HCT116 (cell line): ENCODE results near the gene CENPC. TPM values are rescaled to one million over a fixed set of nuclear protein-coding genes. Genes with fewer than 3 reads are reported as not detected.

Experiments
- ATAC-seq: fragments of 200-7000 bp; cut with Tn5 transposase; 2 replicates; pipeline ENCODE4 v1.9.1; 2020; ENCODE audit warnings: mild to moderate bottlenecking, moderate library complexity
- BruUV-seq: library from RNA; stranded (reverse); fragments of 400-500 nt; replicated peaks from 2 replicates; lab custom pipeline; 2021; lab: Mats Ljungman, UMichigan
- CTCF ChIA-PET: fragments of 300-600 bp; sonication (Branson Sonifier 250); formaldehyde crosslinking; loops from one replicate; lab custom pipeline; 2021; ENCODE audit warnings: antibody characterized with exemption; lab: Charles Lee
- POLR2A ChIA-PET: fragments of 300-600, 350-600 bp; sonication (Branson Sonifier 250); formaldehyde crosslinking; loops from one replicate; lab custom pipeline; 2021; ENCODE audit warnings: antibody characterized with exemption; lab: Charles Lee
- RAD21 ChIA-PET, 2 experiments: fragments of 300-600 bp; sonication (Branson Sonifier 250); formaldehyde crosslinking; loops; one replicate each; lab custom pipeline; 2023; ENCODE audit warnings: low total read pairs in 2 of 2; ENCODE audit not compliant: uncharacterized antibody in 2 of 2, unreplicated experiment in 2 of 2, low non-redundant PET in 1 of 2; lab: Charles Lee
- DNase-seq: peaks from one replicate; pipeline ENCODE4 v3.0.0-alpha.2; 2010; ENCODE audit warnings: low read depth, low spot score
- H2AFZ ChIP-seq: fragments of 200-600 bp; shearing (Covaris generic), sonication (generic); 2 replicates; pipeline ENCODE4 v1.6.1; 2017; ENCODE audit warnings: low read depth, mixed run types, mixed read lengths, antibody characterized with exemption, low read length; ENCODE audit not compliant: poor library complexity, severe bottlenecking
- H3K27ac ChIP-seq: 2 replicates; pipeline ENCODE4 v1.5.1; 2012; ENCODE audit warnings: low read depth, low read length
- H3K27me3 ChIP-seq: fragments of 200-600 bp; sonication (generic); 2 replicates; pipeline ENCODE4 v1.6.1; 2016; ENCODE audit warnings: mixed run types, low read length, mixed read lengths; ENCODE audit not compliant: insufficient read depth
- H3K36me3 ChIP-seq, 2 experiments: fragments of 200-500 bp in 1 of 2; fragments of 200-600 bp in 1 of 2; sonication (Bioruptor generic) in 1 of 2; sonication (generic) in 1 of 2; 2 replicates each; pipeline versions ENCODE4 v1.5.1 to v1.6.1; 2014 to 2016; ENCODE audit warnings: low read length in 2 of 2, inconsistent platforms in 1 of 2, mixed read lengths in 1 of 2, mixed run types in 1 of 2; ENCODE audit not compliant: insufficient read depth in 2 of 2, control insufficient read depth in 1 of 2
- H3K4me1 ChIP-seq, 2 experiments: fragments of 200-600 bp in 1 of 2; sonication (generic) in 1 of 2; 2 replicates each; pipeline versions ENCODE4 v1.5.1 to v1.6.1; 2012 to 2017; ENCODE audit warnings: low read length in 2 of 2, inconsistent platforms in 1 of 2, mild to moderate bottlenecking in 1 of 2, mixed read lengths in 1 of 2, mixed run types in 1 of 2, moderate library complexity in 1 of 2; ENCODE audit not compliant: insufficient read depth in 2 of 2, control insufficient read depth in 1 of 2
- H3K4me2 ChIP-seq: fragments of 200-600 bp; sonication (generic); 2 replicates; pipeline ENCODE4 v1.6.1; 2017; ENCODE audit warnings: mixed run types, low read length, mixed read lengths
- H3K4me3 ChIP-seq, 2 experiments: fragments of 200-600 bp in 1 of 2; sonication (generic) in 1 of 2; replicated peaks in 1 of 2; 2 replicates each; pipeline ENCODE4 v1.5.1; 2011 to 2016; ENCODE audit warnings: low read length in 2 of 2, control low read depth in 1 of 2, low read depth in 1 of 2, mild to moderate bottlenecking in 1 of 2, mixed read lengths in 1 of 2, mixed run types in 1 of 2
- H3K79me2 ChIP-seq: fragments of 200-600 bp; sonication (generic); 2 replicates; pipeline ENCODE4 v1.6.1; 2017; ENCODE audit warnings: mild to moderate bottlenecking, mixed run types, low read length, moderate library complexity, mixed read lengths; ENCODE audit not compliant: insufficient read depth
- H3K9ac ChIP-seq: fragments of 200-600 bp; sonication (generic); 2 replicates; pipeline ENCODE4 v1.6.1; 2016; ENCODE audit warnings: low read length, mixed read lengths
- H3K9me2 ChIP-seq: fragments of 200-600 bp; sonication (generic), shearing (Covaris generic); 2 replicates; pipeline ENCODE4 v1.6.1; 2017; ENCODE audit warnings: mixed run types, mild to moderate bottlenecking, moderate library complexity; ENCODE audit not compliant: insufficient read depth
- H3K9me3 ChIP-seq, 2 experiments: fragments of 200-500 bp in 1 of 2; fragments of 200-600 bp in 1 of 2; sonication (Bioruptor generic) in 1 of 2; sonication (generic) in 1 of 2; 2 replicates each; pipeline ENCODE4 v1.6.1; 2014 to 2017; ENCODE audit warnings: low read length in 2 of 2, mixed read lengths in 2 of 2, inconsistent platforms in 1 of 2, low read depth in 1 of 2, mild to moderate bottlenecking in 1 of 2, mixed run types in 1 of 2, moderate library complexity in 1 of 2; ENCODE audit not compliant: control insufficient read depth in 1 of 2, insufficient read depth in 1 of 2
- H4K20me1 ChIP-seq: fragments of 200-600 bp; sonication (generic), shearing (Covaris generic); 2 replicates; pipeline ENCODE4 v1.6.1; 2017; ENCODE audit warnings: mixed run types, mild to moderate bottlenecking, moderate library complexity; ENCODE audit not compliant: insufficient read depth
- CBX3 ChIP-seq: IDR thresholded peaks from 2 replicates; pipeline ENCODE4 v1.6.1; 2012; ENCODE audit warnings: low read depth
- CTCF ChIP-seq, 3 experiments: fragments of 200-600 bp in 1 of 3; sonication (generic) in 1 of 3; IDR thresholded peaks in 2 of 3; conservative IDR thresholded peaks in 1 of 3; 2 replicates each; pipeline ENCODE4 v1.5.1; 2012 to 2017; ENCODE audit warnings: low read depth in 2 of 3, low read length in 2 of 3, antibody characterized with exemption in 1 of 3, borderline replicate concordance in 1 of 3, control low read depth in 1 of 3, mild to moderate bottlenecking in 1 of 3, mixed read lengths in 1 of 3, mixed run types in 1 of 3, moderate library complexity in 1 of 3; ENCODE audit not compliant: insufficient read depth in 1 of 3
- EGR1 ChIP-seq: IDR thresholded peaks from 2 replicates; pipeline ENCODE4 v1.6.1; 2012; ENCODE audit warnings: low read depth
- ELF1 ChIP-seq: IDR thresholded peaks from 2 replicates; pipeline ENCODE4 v1.6.1; 2012; ENCODE audit warnings: low read depth, borderline replicate concordance
- POLR2AphosphoS5 ChIP-seq: IDR thresholded peaks from 2 replicates; pipeline ENCODE4 v1.6.1; 2011; ENCODE audit warnings: mild to moderate bottlenecking, low read depth, low read length, moderate library complexity
- SP1 ChIP-seq: IDR thresholded peaks from 2 replicates; pipeline ENCODE4 v1.6.1; 2012; ENCODE audit warnings: low read depth
- SRF ChIP-seq: IDR thresholded peaks from 2 replicates; pipeline ENCODE4 v1.6.1; 2012; ENCODE audit warnings: low read depth
- YY1 ChIP-seq: IDR thresholded peaks from 2 replicates; pipeline ENCODE4 v1.6.1; 2011; ENCODE audit warnings: low read length, low read depth, moderate library complexity, mild to moderate bottlenecking; ENCODE audit not compliant: insufficient replicate concordance; ENCODE audit errors: extremely low read depth
- intact Hi-C: fragments of 100-400 bp; cut with micrococcal nuclease; formaldehyde crosslinking; loops from 2 replicates; pipeline ENCODE4 v1.10.0; 2022
- total RNA-seq: library from RNA; stranded (reverse); gene quantifications from one replicate; pipeline ENCODE4 v1.2.1, GENCODE V29; 2021; ENCODE audit not compliant: unreplicated experiment
- TF ChIP-seq, protein P1 (sequence below): IDR thresholded peaks from 2 replicates; pipeline ENCODE4 v1.6.1; 2011; ENCODE audit warnings: mild to moderate bottlenecking, low read length, moderate library complexity; ENCODE audit not compliant: insufficient replicate concordance; ENCODE audit errors: extremely low read depth

CENPC gene
- total RNA-seq, 1 experiment from 2014 or later: 15.4 TPM

DNA sequence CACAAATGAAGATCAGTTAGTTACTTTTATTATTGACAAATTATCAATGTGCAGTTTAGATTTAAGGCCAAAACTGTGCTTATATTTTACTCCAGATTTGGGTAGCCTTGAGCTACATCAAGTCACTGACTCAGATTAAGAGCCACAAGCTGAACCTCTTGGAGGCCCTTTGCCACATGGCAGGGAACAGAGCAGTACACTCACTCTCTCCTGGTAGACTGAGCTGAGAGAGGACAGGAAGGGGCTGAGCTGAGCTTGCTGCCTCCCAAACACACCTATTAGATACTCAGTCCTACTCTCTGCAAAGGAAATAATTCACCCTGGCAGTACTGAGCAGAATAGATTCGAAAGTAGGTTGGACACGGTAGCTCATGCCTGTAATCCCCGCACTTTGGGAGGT lies 21.0 kb upstream of the CENPC start:
- POLR2A ChIA-PET: no interaction called here
- CTCF ChIA-PET: no interaction called here
- no peak for ATAC-seq

More for the DNA sequence above, 21.0 kb upstream of the CENPC start:
- intact Hi-C loops: no loop called here
- no peaks in the 10 kb centered on the region for H3K9me2 ChIP-seq
- H3K27ac ChIP-seq: no peak overlapping the region
- no TSS peak for BruUV-seq
- no peaks in the 10 kb centered on the region for H3K4me1 ChIP-seq
- H3K9ac ChIP-seq: no peak overlapping the region
- no peak for TF ChIP-seq SP1
- TF ChIP-seq POLR2AphosphoS5: no peak
- no peak for TF ChIP-seq ELF1
- no peak for TF ChIP-seq EGR1
- TF ChIP-seq, protein P1, sequence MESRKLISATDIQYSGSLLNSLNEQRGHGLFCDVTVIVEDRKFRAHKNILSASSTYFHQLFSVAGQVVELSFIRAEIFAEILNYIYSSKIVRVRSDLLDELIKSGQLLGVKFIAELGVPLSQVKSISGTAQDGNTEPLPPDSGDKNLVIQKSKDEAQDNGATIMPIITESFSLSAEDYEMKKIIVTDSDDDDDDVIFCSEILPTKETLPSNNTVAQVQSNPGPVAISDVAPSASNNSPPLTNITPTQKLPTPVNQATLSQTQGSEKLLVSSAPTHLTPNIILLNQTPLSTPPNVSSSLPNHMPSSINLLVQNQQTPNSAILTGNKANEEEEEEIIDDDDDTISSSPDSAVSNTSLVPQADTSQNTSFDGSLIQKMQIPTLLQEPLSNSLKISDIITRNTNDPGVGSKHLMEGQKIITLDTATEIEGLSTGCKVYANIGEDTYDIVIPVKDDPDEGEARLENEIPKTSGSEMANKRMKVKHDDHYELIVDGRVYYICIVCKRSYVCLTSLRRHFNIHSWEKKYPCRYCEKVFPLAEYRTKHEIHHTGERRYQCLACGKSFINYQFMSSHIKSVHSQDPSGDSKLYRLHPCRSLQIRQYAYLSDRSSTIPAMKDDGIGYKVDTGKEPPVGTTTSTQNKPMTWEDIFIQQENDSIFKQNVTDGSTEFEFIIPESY: no peak
- no peak for TF ChIP-seq CTCF (IDR thresholded peaks at IDR 0.05 in 2 of 3, conservative IDR thresholded peaks at IDR 0.05 in 1 of 3; ENCODE audit: borderline replicate concordance in 1 of 3, insufficient read depth in 1 of 3, low read depth in 2 of 3, low read length in 2 of 3)
- TF ChIP-seq SRF: no peak
- TF ChIP-seq CBX3: no peak
- TF ChIP-seq YY1: no peak
- no peak overlapping the region for H3K4me3 ChIP-seq
- H3K36me3 ChIP-seq: no peaks in the 10 kb centered on the region
- H4K20me1 ChIP-seq: no peaks in the 10 kb centered on the region
- H3K4me2 ChIP-seq: no peak overlapping the region
- H3K79me2 ChIP-seq: no peaks in the 10 kb centered on the region
- DNase-seq: no peak
- H3K9me3 ChIP-seq: no peaks in the 10 kb centered on the region
- RAD21 ChIA-PET: no interaction called here
- H2AFZ ChIP-seq: no peak overlapping the region
- H3K27me3 ChIP-seq: no peaks in the 10 kb centered on the region
